Muscle of leg (tissue), 16 donors: ENCODE results near the gene ARHGAP27. TPM values are rescaled to one million over a fixed set of nuclear protein-coding genes. Genes with fewer than 3 reads are reported as not detected.
A peak's percentile ranks its signal among the peaks of the same experiment; 100 is the strongest.
"Not testable (repeated sequence)": the region's sequence is repeated elsewhere in the genome, so short reads cannot be mapped to it uniquely, and the experiment has no call there.

Experiments used
- DNase-seq: peaks from one replicate; pipeline ENCODE4 v3.0.0; 2013
- H3K27ac ChIP-seq: one replicate; pipeline ENCODE4 v1.5.1; 2013; ENCODE audit warnings: mild to moderate bottlenecking, low read length, control low read depth
- H3K27me3 ChIP-seq: one replicate; pipeline ENCODE4 v1.6.1; 2013; ENCODE audit warnings: low read length; ENCODE audit not compliant: control insufficient read depth, insufficient read depth
- H3K36me3 ChIP-seq: one replicate; pipeline ENCODE4 v1.6.1; 2013; ENCODE audit warnings: low read length; ENCODE audit not compliant: control insufficient read depth, insufficient read depth
- H3K4me1 ChIP-seq: one replicate; pipeline ENCODE4 v1.6.1; 2013; ENCODE audit warnings: low read length; ENCODE audit not compliant: control insufficient read depth, insufficient read depth
- H3K4me3 ChIP-seq: one replicate; pipeline ENCODE4 v1.5.1; 2013; ENCODE audit warnings: low read length, control low read depth
- H3K9me3 ChIP-seq: replicated peaks from 2 replicates; pipeline ENCODE4 v1.6.1; 2013; ENCODE audit warnings: low read depth, low read length; ENCODE audit not compliant: control insufficient read depth
- WGBS: methylation state at CpG from one replicate; pipeline ENCODE4 v1.1.5; 2013; ENCODE audit warnings: missing lambda C conversion rate; ENCODE audit not compliant: insufficient coverage; 5-methylcytosine and 5-hydroxymethylcytosine counted together
- long read RNA-seq, 11 donors: transcript quantifications; one replicate each; lab custom pipeline, GENCODE V29; 2026
- polyA plus RNA-seq, 8 donors: library from polyadenylated mRNA; unstranded; fragments of 120-200 nt; gene quantifications; one replicate each; pipeline versions ENCODE4 v1.2.1 to v1.2.3, GENCODE V29; 2013; ENCODE audit warnings: inconsistent platforms in 1 of 8, low replicate concordance in 1 of 8; ENCODE audit not compliant: insufficient read length in 8 of 8, insufficient read depth in 1 of 8
- total RNA-seq: library from RNA; stranded (reverse); fragments of 120-200 nt; gene quantifications from one replicate; pipeline ENCODE4 v1.2.4, GENCODE V29; 2013

ARHGAP27 gene
- total RNA-seq (7.1 TPM), polyA plus RNA-seq (10 to 100 TPM in 4 of 8 donors, 1 to 10 TPM in 4; 7.2 to 19.0 (median 10.0) TPM)
- long read RNA-seq, donor 1, result 0 reads
- long read RNA-seq, donor 2, result 0 reads
- long read RNA-seq, donor 3, result 0 reads
- long read RNA-seq, donor 4, result 0 reads
- long read RNA-seq, donor 5, result 0 reads
- long read RNA-seq, donor 6, partial matches to known transcripts, result 0 of 1 reads
- long read RNA-seq, donor 6, other reads (novel, unspliced or antisense), result 0 of 1 reads
- long read RNA-seq, donor 7, partial matches to known transcripts, result 0 of 2 reads
- long read RNA-seq, donor 7, other reads (novel, unspliced or antisense), result 0 of 2 reads
- long read RNA-seq, donor 8, result 0 reads
- long read RNA-seq, donor 9, result 0 reads
- long read RNA-seq, donor 10, result 0 reads
- long read RNA-seq, donor 11, result 0 reads

- Histone ChIP-seq H3K9me3 (no peaks in the 10 kb centered on the region), H3K27me3 (peaks cover 56% of the 10 kb centered on the region), H3K36me3 (peaks cover 4% of the 10 kb centered on the region), H3K4me3 (peak within 1 kb of the TSS; percentile 49), H3K4me1 (peaks cover 33% of the 10 kb centered on the region), H3K27ac (no peak within 1 kb of the TSS)
- no peak for DNase-seq
- WGBS, result 1% methylated on average over 41 of the region's 66 CpGs
Observed at GRCh38 chr17:45432405-45433158, at the start of gene ARHGAP27. ARHGAP27 (minus strand) TSS chr17:45432870; CDS start chr17:45430279, 2,591 bp downstream.

- WGBS, result no CpG with 5 or more reads among the region's 4 CpGs
- DNase-seq, H3K4me1 ChIP-seq, H3K9me3 ChIP-seq, H3K27ac ChIP-seq, H3K4me3 ChIP-seq, H3K36me3 ChIP-seq, H3K27me3 ChIP-seq: not testable (repeated sequence)
Observed at GRCh38 chr17:45482317-45482716, 49.6 kb upstream of the ARHGAP27 start.

DNA sequence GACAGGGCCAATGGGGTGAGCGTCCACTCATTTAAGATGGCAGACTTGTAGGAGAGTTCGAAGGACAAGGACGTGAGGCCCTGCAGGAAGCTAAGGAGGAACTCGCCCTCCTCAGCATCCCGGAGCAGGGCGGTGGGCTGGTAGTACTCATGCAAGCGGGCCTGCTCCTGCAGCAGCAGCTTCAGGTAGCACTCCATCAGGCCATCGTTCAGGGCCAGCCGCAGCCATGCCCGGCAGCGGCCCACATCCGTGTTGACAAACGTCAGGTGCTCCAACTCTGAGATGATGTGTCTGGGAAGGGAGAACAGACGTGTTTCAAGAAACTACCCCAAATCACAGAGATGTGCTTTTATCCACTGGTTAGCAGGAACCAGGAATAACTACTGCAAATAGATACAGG, 42.8 kb upstream of the ARHGAP27 start:
- not testable (repeated sequence) for H3K4me3 ChIP-seq, H3K36me3 ChIP-seq, H3K27me3 ChIP-seq, H3K27ac ChIP-seq, H3K4me1 ChIP-seq, H3K9me3 ChIP-seq, DNase-seq
- 97% methylated on average over 6 of the region's 14 CpGs for WGBS

DNA sequence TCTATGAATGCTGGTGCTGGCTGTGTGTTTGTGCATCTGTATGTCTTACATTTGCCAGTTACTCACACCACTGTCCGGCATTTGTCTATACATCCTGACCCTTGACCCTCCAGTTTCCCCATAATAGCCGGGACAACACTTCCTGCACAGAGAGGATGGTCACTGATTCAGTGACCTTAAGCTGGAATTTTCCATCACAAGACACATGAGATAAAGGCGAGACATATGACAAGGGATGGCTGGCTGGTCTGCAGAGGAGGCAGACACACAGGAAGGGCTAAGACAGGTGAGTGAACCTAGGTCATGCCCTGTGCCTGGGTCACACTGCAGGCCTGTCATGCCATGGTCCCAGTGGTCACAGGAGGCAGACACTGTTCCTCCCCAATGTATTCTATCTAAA, 39.6 kb upstream of the ARHGAP27 start:
- not testable (repeated sequence) for H3K4me3 ChIP-seq, H3K36me3 ChIP-seq, DNase-seq, H3K27me3 ChIP-seq, H3K27ac ChIP-seq, H3K4me1 ChIP-seq, H3K9me3 ChIP-seq
- no CpG with 5 or more reads among the region's 3 CpGs for WGBS

- DNase-seq, H3K4me3 ChIP-seq, H3K27ac ChIP-seq, H3K4me1 ChIP-seq, H3K9me3 ChIP-seq, H3K27me3 ChIP-seq, H3K36me3 ChIP-seq: not testable (repeated sequence)
- no CpG with 5 or more reads among the region's 4 CpGs for WGBS
Observed at GRCh38 chr17:45469204-45469563, 36.5 kb upstream of the ARHGAP27 start.

DNA sequence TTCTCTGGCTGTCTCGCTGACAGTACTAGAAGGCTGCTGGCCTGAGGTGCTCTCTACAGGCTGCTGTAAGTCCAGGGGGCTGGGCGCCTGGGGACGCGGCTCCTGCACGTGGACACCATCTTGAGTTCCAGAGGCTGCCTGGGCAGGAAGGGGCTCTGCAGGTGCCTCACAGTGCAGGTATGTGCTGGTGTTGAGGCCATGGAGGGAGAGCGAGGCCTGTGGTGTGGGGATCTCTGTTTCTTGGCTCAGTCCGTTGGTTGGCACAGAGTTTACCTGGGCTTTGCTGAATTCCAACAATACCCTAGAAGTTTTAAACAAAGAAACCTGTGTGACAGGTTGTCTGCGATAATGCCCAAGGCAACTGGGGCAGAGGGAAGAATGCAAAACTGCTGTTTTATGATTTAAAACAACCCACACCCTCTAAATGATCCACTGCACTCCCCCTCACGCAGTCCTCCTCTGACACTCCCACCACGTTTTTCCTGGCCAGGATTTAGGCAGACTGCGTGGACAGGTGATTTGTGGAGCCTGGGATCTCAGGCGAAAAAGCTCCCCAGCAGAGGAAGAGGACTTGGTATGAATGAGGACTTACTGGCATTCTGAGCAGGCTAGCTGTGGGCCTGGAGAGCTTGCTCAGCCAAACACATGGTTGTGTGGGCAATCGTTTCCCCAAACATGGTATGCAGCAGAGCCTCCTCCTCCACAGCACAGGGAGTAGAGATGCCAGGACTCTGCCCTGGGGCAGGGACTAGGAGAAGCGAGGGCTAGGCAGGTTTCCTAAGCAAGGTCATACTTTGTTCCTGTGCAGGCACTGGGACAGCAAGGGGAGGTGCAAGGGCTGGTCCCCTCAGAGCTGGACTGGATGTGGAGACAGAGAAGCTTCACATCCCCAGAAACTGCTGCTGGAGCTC, 35.9 kb upstream of the ARHGAP27 start:
- 89% methylated on average over 1 of the region's 14 CpGs for WGBS
- not testable (repeated sequence) for H3K36me3 ChIP-seq, H3K4me3 ChIP-seq, DNase-seq, H3K4me1 ChIP-seq, H3K27ac ChIP-seq, H3K9me3 ChIP-seq, H3K27me3 ChIP-seq

GRCh38 chr17:45461524-45462327, 29.1 kb upstream of the ARHGAP27 start:
- H3K9me3 ChIP-seq, H3K27ac ChIP-seq: not testable (repeated sequence)
- 67% methylated on average over 1 of the region's 8 CpGs for WGBS

GRCh38 chr17:45460422-45460821, 27.8 kb upstream of the ARHGAP27 start:
- not testable (repeated sequence) for DNase-seq, H3K27ac ChIP-seq, H3K4me1 ChIP-seq, H3K27me3 ChIP-seq, H3K4me3 ChIP-seq, H3K9me3 ChIP-seq, H3K36me3 ChIP-seq
- WGBS, result no CpG with 5 or more reads among the region's 5 CpGs

More at GRCh38 chr17:45461524-45462327, 29.1 kb upstream of the ARHGAP27 start:
- not testable (repeated sequence) for H3K4me1 ChIP-seq, H3K36me3 ChIP-seq, H3K4me3 ChIP-seq, H3K27me3 ChIP-seq, DNase-seq

DNA sequence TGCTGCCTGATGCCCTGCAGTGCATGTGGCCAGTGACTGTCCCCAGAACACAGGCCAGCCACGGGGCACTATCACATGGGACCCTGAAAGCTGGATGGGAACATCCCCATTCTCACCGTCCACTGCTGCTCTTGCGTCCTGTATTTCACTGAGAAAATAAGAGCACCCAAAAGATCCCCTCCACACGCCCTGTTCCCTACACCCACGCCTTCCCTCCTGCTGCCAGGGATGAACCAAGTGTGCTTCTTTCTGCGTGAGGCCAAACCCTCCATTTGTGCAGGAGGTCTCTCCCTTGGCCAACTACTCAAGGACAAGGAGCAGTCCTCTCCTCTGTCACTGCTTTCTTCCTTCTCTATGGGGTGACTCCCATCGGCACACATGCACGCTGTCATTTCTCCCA, 21.7 kb upstream of the ARHGAP27 start:
- not testable (repeated sequence) for DNase-seq, H3K27me3 ChIP-seq, H3K4me3 ChIP-seq, H3K27ac ChIP-seq, H3K4me1 ChIP-seq, H3K9me3 ChIP-seq, H3K36me3 ChIP-seq
- WGBS, result 88% methylated on average over 7 of the region's 8 CpGs
